Keratinocyte (primary cell): Measurements from ENCODE around the gene NEK6.

Experiments used
- EZH2 ChIP-seq: IDR thresholded peaks from one replicate; pipeline ENCODE4 v1.6.1; 2012; ENCODE audit warnings: inconsistent platforms, mild to moderate bottlenecking, low read length, moderate library complexity
- TF ChIP-seq, protein P1 (sequence below), 3 experiments: IDR thresholded peaks in 1 of 3; conservative IDR thresholded peaks in 1 of 3; optimal IDR thresholded peaks in 1 of 3; 2 replicates in 2 of 3; 3 replicates in 1 of 3; pipeline versions ENCODE3 to v1.5.1; 2011; ENCODE audit warnings: low read length in 3 of 3, mild to moderate bottlenecking in 3 of 3, moderate library complexity in 2 of 3, control low read depth in 1 of 3, inconsistent platforms in 1 of 3; ENCODE audit not compliant: insufficient read depth in 2 of 3; ENCODE audit errors: extremely low read depth in 1 of 3

- TF ChIP-seq, protein P1, sequence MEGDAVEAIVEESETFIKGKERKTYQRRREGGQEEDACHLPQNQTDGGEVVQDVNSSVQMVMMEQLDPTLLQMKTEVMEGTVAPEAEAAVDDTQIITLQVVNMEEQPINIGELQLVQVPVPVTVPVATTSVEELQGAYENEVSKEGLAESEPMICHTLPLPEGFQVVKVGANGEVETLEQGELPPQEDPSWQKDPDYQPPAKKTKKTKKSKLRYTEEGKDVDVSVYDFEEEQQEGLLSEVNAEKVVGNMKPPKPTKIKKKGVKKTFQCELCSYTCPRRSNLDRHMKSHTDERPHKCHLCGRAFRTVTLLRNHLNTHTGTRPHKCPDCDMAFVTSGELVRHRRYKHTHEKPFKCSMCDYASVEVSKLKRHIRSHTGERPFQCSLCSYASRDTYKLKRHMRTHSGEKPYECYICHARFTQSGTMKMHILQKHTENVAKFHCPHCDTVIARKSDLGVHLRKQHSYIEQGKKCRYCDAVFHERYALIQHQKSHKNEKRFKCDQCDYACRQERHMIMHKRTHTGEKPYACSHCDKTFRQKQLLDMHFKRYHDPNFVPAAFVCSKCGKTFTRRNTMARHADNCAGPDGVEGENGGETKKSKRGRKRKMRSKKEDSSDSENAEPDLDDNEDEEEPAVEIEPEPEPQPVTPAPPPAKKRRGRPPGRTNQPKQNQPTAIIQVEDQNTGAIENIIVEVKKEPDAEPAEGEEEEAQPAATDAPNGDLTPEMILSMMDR (optimal IDR thresholded peaks at IDR 0.05 in 1 of 3, IDR thresholded peaks at IDR 0.05 in 1 of 3, conservative IDR thresholded peaks at IDR 0.05 in 1 of 3; ENCODE audit: extremely low read depth in 1 of 3, insufficient read depth in 2 of 3, low read length in 3 of 3), result no peak
- no peak for TF ChIP-seq EZH2
Observed at GRCh38 chr9:124332361-124333202, 74.8 kb downstream of the NEK6 start.
